Measurements from ENCODE around the gene DBNL. TPM values are rescaled to one million over a fixed set of nuclear protein-coding genes. Genes with fewer than 3 reads are reported as not detected.

DBNL gene
- total RNA-seq, 3 donors from 2014 or later: 90.8 to 110 (median 102) TPM

DNA sequence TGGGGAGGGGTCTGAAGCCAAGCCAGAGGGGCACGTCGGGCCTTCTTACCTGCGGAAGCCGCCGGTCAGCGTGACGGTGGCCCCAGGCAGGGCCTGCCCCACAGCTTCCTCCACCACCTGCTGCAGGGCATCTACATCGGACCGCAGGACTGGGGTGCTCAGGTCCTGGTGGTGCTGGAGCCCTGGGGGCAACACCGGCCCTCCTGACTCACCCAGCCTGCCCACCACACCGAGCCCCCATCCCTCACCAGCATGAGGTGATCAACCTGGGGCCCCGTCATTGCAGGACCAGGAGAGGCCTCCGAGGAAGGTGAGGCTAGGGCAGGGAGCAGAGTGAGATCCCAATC, 29.8 kb downstream of the DBNL start:
- Histone ChIP-seq H3K27ac (peak overlapping the region; percentile 11 to 72), H3K9me3 (no peaks in the 10 kb centered on the region), H3K36me3 (no peaks in the 10 kb centered on the region), H3K4me1 (peaks cover 4 to 8% of the 10 kb centered on the region in 2 donors), H3K27me3 (no peaks in the 10 kb centered on the region), H3K4me3 (no peak overlapping the region)
- no peak for TF ChIP-seq POLR2A (IDR thresholded peaks at IDR 0.05)
- TF ChIP-seq, protein P1, sequence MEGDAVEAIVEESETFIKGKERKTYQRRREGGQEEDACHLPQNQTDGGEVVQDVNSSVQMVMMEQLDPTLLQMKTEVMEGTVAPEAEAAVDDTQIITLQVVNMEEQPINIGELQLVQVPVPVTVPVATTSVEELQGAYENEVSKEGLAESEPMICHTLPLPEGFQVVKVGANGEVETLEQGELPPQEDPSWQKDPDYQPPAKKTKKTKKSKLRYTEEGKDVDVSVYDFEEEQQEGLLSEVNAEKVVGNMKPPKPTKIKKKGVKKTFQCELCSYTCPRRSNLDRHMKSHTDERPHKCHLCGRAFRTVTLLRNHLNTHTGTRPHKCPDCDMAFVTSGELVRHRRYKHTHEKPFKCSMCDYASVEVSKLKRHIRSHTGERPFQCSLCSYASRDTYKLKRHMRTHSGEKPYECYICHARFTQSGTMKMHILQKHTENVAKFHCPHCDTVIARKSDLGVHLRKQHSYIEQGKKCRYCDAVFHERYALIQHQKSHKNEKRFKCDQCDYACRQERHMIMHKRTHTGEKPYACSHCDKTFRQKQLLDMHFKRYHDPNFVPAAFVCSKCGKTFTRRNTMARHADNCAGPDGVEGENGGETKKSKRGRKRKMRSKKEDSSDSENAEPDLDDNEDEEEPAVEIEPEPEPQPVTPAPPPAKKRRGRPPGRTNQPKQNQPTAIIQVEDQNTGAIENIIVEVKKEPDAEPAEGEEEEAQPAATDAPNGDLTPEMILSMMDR (IDR thresholded peaks at IDR 0.05): no peak
- TF ChIP-seq POLR2AphosphoS5 (IDR thresholded peaks at IDR 0.05): no peak
- intact Hi-C loops (cut with DNase I; ENCODE audit: low total_unique reads): no loop called here
- DNase-seq (ENCODE audit: low spot score in 2 of 2): no peak

DNA sequence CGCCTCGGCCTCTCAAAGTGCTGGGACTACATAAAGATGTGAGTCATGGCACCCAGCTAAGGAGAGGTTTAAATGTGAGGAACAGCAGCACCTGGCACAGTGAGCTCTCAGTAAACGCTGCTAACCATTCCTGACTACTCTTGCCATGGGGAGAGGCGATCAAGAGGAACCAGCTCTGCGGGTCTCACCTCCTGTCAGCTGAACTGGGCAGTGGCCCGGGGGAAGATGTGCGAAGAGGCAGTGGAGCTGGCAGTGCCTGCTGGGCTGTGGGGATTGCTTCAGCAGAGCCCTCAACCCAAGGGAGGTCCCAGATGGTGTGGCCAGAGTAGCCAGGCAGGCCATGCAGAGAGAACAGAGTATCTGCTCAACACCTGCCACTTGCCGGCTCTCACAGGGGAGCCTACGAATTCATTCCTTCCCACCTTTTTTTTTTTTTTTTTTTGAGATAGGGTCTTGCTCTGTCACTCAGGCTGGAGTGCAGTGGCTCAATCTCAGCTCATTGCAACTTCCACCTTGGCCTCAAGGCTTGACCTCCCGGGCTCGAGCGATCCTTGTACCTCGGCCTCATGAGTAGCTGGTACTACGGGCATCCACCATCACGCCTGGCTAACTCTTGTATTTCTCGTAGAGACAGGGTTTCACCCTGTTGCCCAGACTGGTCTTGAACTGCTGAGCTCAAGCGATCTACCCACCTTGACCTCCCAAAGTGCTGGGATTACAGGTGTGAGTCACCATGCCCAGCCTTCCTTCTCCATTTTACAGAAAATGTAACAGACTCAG, 31.0 kb downstream of the DBNL start:
- Histone ChIP-seq H3K4me1 (peaks cover 4 to 8% of the 10 kb centered on the region in 2 donors), H3K9me3 (no peaks in the 10 kb centered on the region), H3K4me3 (no peak overlapping the region), H3K36me3 (no peaks in the 10 kb centered on the region), H3K27ac (peak overlapping the region in 1 of 2 donors; percentile 72), H3K27me3 (no peaks in the 10 kb centered on the region)
- intact Hi-C loops (cut with DNase I; ENCODE audit: low total_unique reads): no loop called here
- TF ChIP-seq POLR2AphosphoS5 (IDR thresholded peaks at IDR 0.05) (no peak), POLR2A (IDR thresholded peaks at IDR 0.05) (no peak)
- TF ChIP-seq, protein P1 (IDR thresholded peaks at IDR 0.05): no peak
- no peak for DNase-seq (ENCODE audit: low spot score in 2 of 2)

DNA sequence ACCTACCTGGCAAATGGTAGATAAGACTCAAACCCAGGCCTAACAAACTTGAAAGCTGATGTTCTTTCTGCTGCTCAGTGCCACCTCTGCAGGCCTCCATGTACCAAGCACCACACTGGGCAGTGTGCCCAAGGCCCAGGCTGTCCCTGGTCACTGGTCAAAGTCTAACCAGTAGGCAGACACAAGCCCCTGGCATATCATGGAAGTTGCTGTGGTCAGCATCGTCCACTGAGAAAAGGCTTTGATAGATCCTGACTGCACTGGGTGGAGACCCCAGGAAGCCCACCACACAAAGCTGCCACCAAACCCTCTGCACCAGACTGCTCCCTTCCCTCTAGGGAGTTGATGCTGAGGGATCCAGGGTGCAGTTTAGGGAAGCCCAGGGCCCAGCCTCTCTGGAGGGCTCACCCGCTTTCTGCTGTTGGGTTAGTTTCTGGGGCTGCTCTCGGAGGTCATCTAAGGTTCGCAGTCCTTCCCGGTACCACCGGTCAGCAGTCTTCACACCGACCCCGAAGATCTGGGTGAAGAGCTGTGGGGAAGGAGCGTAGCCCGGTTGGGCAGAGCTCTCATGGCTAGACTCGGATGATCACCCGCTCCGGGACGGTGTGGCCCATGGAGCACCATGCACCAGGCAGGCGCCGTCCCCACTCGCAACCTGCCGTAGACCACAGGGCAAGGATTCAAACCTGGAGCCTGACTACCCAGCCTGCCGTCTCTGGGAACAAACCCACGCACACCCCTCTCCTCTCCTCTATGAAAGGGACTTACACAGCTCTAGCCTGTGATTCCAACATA, 31.8 kb downstream of the DBNL start:
- Histone ChIP-seq H3K36me3 (no peaks in the 10 kb centered on the region), H3K9me3 (no peaks in the 10 kb centered on the region), H3K27ac (no peak overlapping the region), H3K4me1 (peaks cover 4 to 8% of the 10 kb centered on the region in 2 donors), H3K27me3 (no peaks in the 10 kb centered on the region), H3K4me3 (no peak overlapping the region)
- TF ChIP-seq, protein P1 (IDR thresholded peaks at IDR 0.05): no peak
- TF ChIP-seq POLR2A (IDR thresholded peaks at IDR 0.05) (no peak), POLR2AphosphoS5 (IDR thresholded peaks at IDR 0.05) (no peak)
- intact Hi-C loops (cut with DNase I; ENCODE audit: low total_unique reads): no loop called here
- DNase-seq (ENCODE audit: low spot score in 2 of 2): no peak

DNA sequence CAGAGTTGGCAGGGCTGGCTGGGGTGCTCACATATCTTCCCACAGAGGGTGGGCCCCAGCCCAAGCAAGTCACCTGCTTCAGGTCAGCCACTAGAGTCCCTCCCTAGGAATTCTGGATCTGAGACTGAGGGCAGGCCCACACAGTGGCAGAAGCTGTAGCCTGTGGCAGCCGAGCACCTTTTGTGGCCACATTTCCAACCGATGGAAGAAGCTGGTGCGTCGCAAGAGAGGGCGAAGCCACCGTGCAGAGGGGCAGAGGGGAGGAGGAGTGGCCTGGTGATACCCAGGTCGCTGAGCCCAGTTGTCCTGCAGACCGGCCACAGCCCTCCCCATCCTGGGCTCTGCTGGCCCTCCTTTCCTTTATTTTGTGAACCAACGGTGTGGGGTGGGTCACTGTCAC, 32.6 kb downstream of the DBNL start:
- no peak for TF ChIP-seq POLR2AphosphoS5 (IDR thresholded peaks at IDR 0.05)
- no peak for TF ChIP-seq POLR2A (IDR thresholded peaks at IDR 0.05)
- TF ChIP-seq, protein P1 (IDR thresholded peaks at IDR 0.05): no peak
- Histone ChIP-seq H3K27ac (no peak overlapping the region), H3K27me3 (no peaks in the 10 kb centered on the region), H3K9me3 (no peaks in the 10 kb centered on the region), H3K4me1 (peaks cover 4 to 7% of the 10 kb centered on the region in 2 donors), H3K36me3 (no peaks in the 10 kb centered on the region), H3K4me3 (no peak overlapping the region)
- DNase-seq (ENCODE audit: low spot score in 2 of 2): no peak
- intact Hi-C loops (cut with DNase I; ENCODE audit: low total_unique reads): no loop called here

DNA sequence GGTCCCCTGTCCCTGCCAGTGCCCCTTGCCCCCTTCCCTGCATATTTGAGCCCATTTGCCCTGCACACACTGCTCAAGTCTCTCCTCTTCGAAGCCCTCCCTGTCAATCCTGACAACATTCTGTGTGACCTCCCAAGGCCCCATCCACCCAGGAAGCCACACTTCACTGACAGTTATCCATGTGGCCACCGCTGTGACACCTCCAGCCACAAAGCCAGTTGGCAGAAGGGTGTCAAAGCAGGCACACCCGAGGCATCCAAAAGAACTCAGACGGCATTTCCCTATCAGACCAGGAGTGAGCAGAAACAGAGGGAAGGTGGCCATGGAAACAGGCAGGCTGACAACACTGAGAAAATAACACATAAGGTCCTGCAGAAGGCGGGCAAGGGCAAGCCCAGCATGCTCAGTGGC, 33.2 kb downstream of the DBNL start:
- H3K36me3 ChIP-seq: no peaks in the 10 kb centered on the region
- H3K27me3 ChIP-seq: no peaks in the 10 kb centered on the region
- no peak overlapping the region for H3K4me3 ChIP-seq
- H3K27ac ChIP-seq: no peak overlapping the region
- intact Hi-C loops (cut with DNase I; ENCODE audit: low total_unique reads): no loop called here
- TF ChIP-seq, protein P1 (IDR thresholded peaks at IDR 0.05): no peak
- TF ChIP-seq POLR2A (IDR thresholded peaks at IDR 0.05) (no peak), POLR2AphosphoS5 (IDR thresholded peaks at IDR 0.05) (no peak)
- H3K4me1 ChIP-seq: peaks cover 4% of the 10 kb centered on the region in 2 donors
- DNase-seq (ENCODE audit: low spot score in 2 of 2): no peak
- no peaks in the 10 kb centered on the region for H3K9me3 ChIP-seq
